ENCODE data around the gene HGS. TPM values are rescaled to one million over a fixed set of nuclear protein-coding genes. Genes with fewer than 3 reads are reported as not detected.

HGS gene
- total and polyA plus RNA-seq, 2 of the 13 experiments (the other 11 are each of a cell fraction or from before 2014, with no cell fraction given): 73.3 to 78.1 TPM

- no peak for TF ChIP-seq ZNF205 (CRISPR knock-in tag; IDR thresholded peaks at IDR 0.05)
- no peak for TF ChIP-seq ZGPAT (CRISPR knock-in tag; IDR thresholded peaks at IDR 0.05)
- TF ChIP-seq ZBTB14 (CRISPR knock-in tag; IDR thresholded peaks at IDR 0.05): no peak
- TF ChIP-seq ZNF484 (CRISPR knock-in tag; IDR thresholded peaks at IDR 0.05; ENCODE audit: borderline replicate concordance, low read depth): no peak
- no peak for TF ChIP-seq SP140L (CRISPR knock-in tag; IDR thresholded peaks at IDR 0.05; ENCODE audit: borderline replicate concordance)
- no peak for TF ChIP-seq SSRP1 (CRISPR knock-in tag; IDR thresholded peaks at IDR 0.05)
Measured at GRCh38 chr17:81638683-81639082, 45.1 kb upstream of the HGS start (continued).

- in situ Hi-C loops (cut with HindIII; ENCODE audit: extremely low pct_ligation_motif_present, low pct_unique_long_range_greater_than_20kb): no loop called here
- peak; percentile 66 for TF ChIP-seq MNT (IDR thresholded peaks at IDR 0.05)
- no peak for TF ChIP-seq ZNF740 (CRISPR knock-in tag; IDR thresholded peaks at IDR 0.05)
- no peak for TF ChIP-seq EHMT2 (IDR thresholded peaks at IDR 0.05; ENCODE audit: borderline replicate concordance, low read depth, low read length)
- no peak for TF ChIP-seq MXD1 (CRISPR knock-in tag; IDR thresholded peaks at IDR 0.05)
- TF ChIP-seq ZNF121 (CRISPR knock-in tag; IDR thresholded peaks at IDR 0.05): peak; percentile 54; the same call in 1 of the 2 replicates
- no peak for TF ChIP-seq ZNF20 (CRISPR knock-in tag; IDR thresholded peaks at IDR 0.05)
- no peak for TF ChIP-seq ZNF563 (CRISPR knock-in tag; IDR thresholded peaks at IDR 0.05)
- Histone ChIP-seq H3K9me3 (ENCODE audit: low read length) (no peaks in the 10 kb centered on the region), H4K20me1 (ENCODE audit: insufficient read depth, low read length) (peaks cover 15% of the 10 kb centered on the region), H3K27me3 (ENCODE audit: control insufficient read depth in 1 of 2, insufficient read depth in 2 of 2, low read length in 2 of 2) (peaks cover 0 to 13% of the 10 kb centered on the region in 2 experiments; a peak in 1 of 5 replicates), H3K4me3 (replicated peaks in 1 of 3; ENCODE audit: insufficient read depth in 1 of 3, low read depth in 2 of 3, low read length in 3 of 3) (no peak overlapping the region), H3K4me2 (ENCODE audit: low read depth, low read length) (no peak overlapping the region), H3K27ac (ENCODE audit: extremely low read length, insufficient read depth, low read length) (no peak overlapping the region), H3K36me3 (replicated peaks in 1 of 2; ENCODE audit: control insufficient read depth in 1 of 2, insufficient read depth in 2 of 2, low read length in 2 of 2) (no peaks in the 10 kb centered on the region), H3K4me1 (ENCODE audit: insufficient read depth, low read length) (peaks cover 17% of the 10 kb centered on the region), H3K79me2 (ENCODE audit: insufficient read depth, low read length) (peaks cover 16% of the 10 kb centered on the region), H2AFZ (ENCODE audit: low read length) (no peak overlapping the region), H3K9ac (ENCODE audit: insufficient read depth, low read depth, low read length) (no peak overlapping the region)
- ChIA-PET POLR2A (no interaction called here), CTCF (ENCODE audit: low intra/inter-chr PET ratio, low total read pairs) (no interaction called here)
- no TSS peak for BruUV-seq (replicated peaks)
- intact Hi-C loops (cut with micrococcal nuclease; ENCODE audit: unreplicated experiment): no loop called here
- DNase-seq (ENCODE audit: low spot score): no peak
- ATAC-seq: no peak
- no peak for FAIRE-seq
- WGBS (ENCODE audit: low lambda C conversion rate): 77% methylated on average over 9 of the region's 9 CpGs
Measured at GRCh38 chr17:81640011-81640410, 43.8 kb upstream of the HGS start.
